Activated B cell treated with CpG ODN at 0.5 μM for 24 hours (primary cell): ENCODE results near the gene ATG101. TPM values are rescaled to one million over a fixed set of nuclear protein-coding genes. Genes with fewer than 3 reads are reported as not detected.

Experiments
- ATAC-seq: fragments of 200-7000 bp; cut with Tn5 transposase; one replicate; pipeline ENCODE4 v1.10.0; 2021; ENCODE audit warnings: low read depth, mild to moderate bottlenecking, moderate library complexity
- CTCF ChIA-PET: fragments of 350-600 bp; sonication (Branson Sonifier 250); formaldehyde crosslinking; loops from one replicate; lab custom pipeline; 2021; ENCODE audit warnings: antibody characterized with exemption; lab: Charles Lee
- POLR2A ChIA-PET: fragments of 350-600 bp; sonication (Branson Sonifier 250); formaldehyde crosslinking; loops from one replicate; lab custom pipeline; 2021; ENCODE audit warnings: antibody characterized with exemption; lab: Charles Lee
- DNase-seq: peaks from one replicate; pipeline ENCODE4 v3.0.0; 2022
- H3K27ac Mint-ChIP-seq: one replicate; pipeline ENCODE4 v1.8.0; 2020; ENCODE audit warnings: mixed read lengths
- H3K27me3 Mint-ChIP-seq: one replicate; pipeline ENCODE4 v1.8.0; 2021; ENCODE audit warnings: mixed read lengths
- H3K36me3 Mint-ChIP-seq: one replicate; pipeline ENCODE4 v1.8.0; 2021; ENCODE audit warnings: low read depth, mixed read lengths
- H3K4me1 Mint-ChIP-seq: one replicate; pipeline ENCODE4 v1.8.0; 2021; ENCODE audit warnings: mixed read lengths
- H3K4me3 Mint-ChIP-seq: one replicate; pipeline ENCODE4 v1.8.0; 2020; ENCODE audit warnings: mild to moderate bottlenecking, mixed read lengths
- H3K9me3 Mint-ChIP-seq: one replicate; pipeline ENCODE4 v1.8.0; 2020; ENCODE audit warnings: mixed read lengths
- CTCF ChIP-seq: fragments of 200-600 bp; IDR thresholded peaks from one replicate; pipeline ENCODE4 v1.8.0; 2022; ENCODE audit warnings: antibody characterized with exemption, mild to moderate bottlenecking
- intact Hi-C: fragments of 100-400 bp; cut with micrococcal nuclease; formaldehyde crosslinking; loops from one replicate; pipeline ENCODE4 v1.15.1; 2024
- total RNA-seq: library from RNA; stranded (reverse); gene quantifications from 2 replicates; pipeline ENCODE4 v1.2.3, GENCODE V29; 2022

Gene ATG101
- total RNA-seq, 1 donor from 2014 or later = 25.6 TPM

DNA sequence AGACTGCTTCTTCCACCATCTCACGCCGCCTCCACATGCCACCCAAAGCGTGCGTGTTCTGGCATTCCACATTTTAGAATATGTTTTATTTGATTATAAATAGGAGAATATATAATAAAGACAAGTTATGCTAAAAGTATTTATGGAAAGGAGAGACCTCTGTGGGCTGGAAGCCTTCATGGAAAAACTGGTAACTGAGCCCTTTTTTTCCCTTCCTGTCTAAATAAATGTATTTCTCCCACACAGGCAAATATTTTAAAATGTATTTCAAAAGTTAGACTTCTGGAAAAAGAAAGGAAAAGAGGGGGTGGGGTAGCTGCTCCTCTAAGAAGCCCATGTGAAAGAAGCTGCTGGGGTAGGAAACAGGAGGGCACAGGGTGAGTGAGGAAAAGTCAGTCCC lies 34.6 kb upstream of the ATG101 start:
- Mint-ChIP-seq H3K4me3 (no peak overlapping the region), H3K27ac (no peak overlapping the region), H3K27me3 (no peaks in the 10 kb centered on the region), H3K36me3 (no peaks in the 10 kb centered on the region), H3K4me1 (peaks cover 65% of the 10 kb centered on the region), H3K9me3 (no peaks in the 10 kb centered on the region)
- TF ChIP-seq CTCF = no peak
- ChIA-PET CTCF (no interaction called here), POLR2A (interaction anchor here (1.1 to 5.0 kb wide), 2 partner anchors 16 to 28 kb away, joined by 5 to 94 read pairs; partner anchors contain the start of genes NR4A1 and TAMALIN)
- DNase-seq (no peak), ATAC-seq (no peak)
- intact Hi-C loops = no loop called here

DNA sequence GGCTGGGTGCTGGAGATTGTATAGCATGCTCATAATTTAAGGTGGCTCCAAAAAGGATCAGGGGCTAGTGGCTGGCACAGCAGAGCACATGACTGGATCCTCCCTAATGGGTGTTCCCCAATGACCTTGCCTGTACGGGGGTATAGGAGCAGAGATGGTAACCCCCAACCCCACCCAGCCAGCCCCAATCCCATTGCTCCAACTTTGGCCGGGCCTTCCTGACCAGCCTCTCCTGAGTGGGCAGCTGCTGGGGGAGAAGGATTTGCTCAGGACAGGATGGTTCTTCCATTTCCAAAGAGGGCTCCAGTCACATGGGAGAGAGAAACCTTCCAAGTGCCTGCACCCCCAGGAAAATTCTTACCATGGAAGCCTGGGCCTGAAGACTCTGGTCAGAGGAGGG lies 33.9 kb upstream of the ATG101 start:
- H3K36me3 Mint-ChIP-seq = no peaks in the 10 kb centered on the region
- DNase-seq (no peak), ATAC-seq (no peak)
- peak overlapping the region; percentile 64 for H3K27ac Mint-ChIP-seq
- ChIA-PET CTCF (interaction anchor here (1.7 to 4.5 kb wide), 2 partner anchors 10 to 13 kb away, joined by 6 to 31 read pairs; no protein-coding TSS in a partner anchor), POLR2A (interaction anchor here (0.8 to 6.6 kb wide), 6 partner anchors 15 to 83 kb away, joined by 3 to 94 read pairs (median 6); partner anchors contain the start of genes ATG101 and NR4A1)
- H3K9me3 Mint-ChIP-seq = no peaks in the 10 kb centered on the region
- intact Hi-C loops = no loop called here
- no peak for TF ChIP-seq CTCF
- H3K27me3 Mint-ChIP-seq = no peaks in the 10 kb centered on the region
- H3K4me1 Mint-ChIP-seq = peaks cover 72% of the 10 kb centered on the region
- peak overlapping the region; percentile 76 for H3K4me3 Mint-ChIP-seq

GRCh38 chr12:52036587-52037171 lies 33.1 kb upstream of the ATG101 start:
- ChIA-PET CTCF (interaction anchor here (1.7 to 4.5 kb wide), 2 partner anchors 11 to 14 kb away, joined by 6 to 31 read pairs; no protein-coding TSS in a partner anchor), POLR2A (interaction anchor here (0.6 to 6.6 kb wide), 10 partner anchors 9 to 82 kb away, joined by 3 to 94 read pairs (median 5); partner anchors contain the start of genes ATG101, NR4A1 and TAMALIN)
- Mint-ChIP-seq H3K27me3 (no peaks in the 10 kb centered on the region), H3K4me1 (peaks cover 77% of the 10 kb centered on the region), H3K36me3 (no peaks in the 10 kb centered on the region), H3K9me3 (no peaks in the 10 kb centered on the region), H3K27ac (peak overlapping the region; percentile 64), H3K4me3 (peak overlapping the region; percentile 76)
- intact Hi-C loops = no loop called here
- DNase-seq = peak; percentile 85
- peak; percentile 42 for ATAC-seq
- TF ChIP-seq CTCF = no peak

GRCh38 chr12:52037248-52037861 lies 32.4 kb upstream of the ATG101 start:
- Mint-ChIP-seq H3K4me3 (peak overlapping the region; percentile 81), H3K9me3 (no peaks in the 10 kb centered on the region), H3K36me3 (peaks cover 4% of the 10 kb centered on the region), H3K27ac (peak overlapping the region; percentile 46), H3K27me3 (no peaks in the 10 kb centered on the region), H3K4me1 (peaks cover 78% of the 10 kb centered on the region)
- intact Hi-C loops = no loop called here
- DNase-seq = peak; percentile 54
- TF ChIP-seq CTCF = no peak
- CTCF ChIA-PET = interaction anchor here (1.5 to 4.5 kb wide), 4 partner anchors 8 to 79 kb away, joined by 3 to 31 read pairs (median 5); no protein-coding TSS in a partner anchor
- POLR2A ChIA-PET = interaction anchor here (0.6 to 6.6 kb wide), 10 partner anchors 8 to 81 kb away, joined by 3 to 94 read pairs (median 5); partner anchors contain the start of genes ATG101, NR4A1 and TAMALIN
- peak; percentile 7 for ATAC-seq

DNA sequence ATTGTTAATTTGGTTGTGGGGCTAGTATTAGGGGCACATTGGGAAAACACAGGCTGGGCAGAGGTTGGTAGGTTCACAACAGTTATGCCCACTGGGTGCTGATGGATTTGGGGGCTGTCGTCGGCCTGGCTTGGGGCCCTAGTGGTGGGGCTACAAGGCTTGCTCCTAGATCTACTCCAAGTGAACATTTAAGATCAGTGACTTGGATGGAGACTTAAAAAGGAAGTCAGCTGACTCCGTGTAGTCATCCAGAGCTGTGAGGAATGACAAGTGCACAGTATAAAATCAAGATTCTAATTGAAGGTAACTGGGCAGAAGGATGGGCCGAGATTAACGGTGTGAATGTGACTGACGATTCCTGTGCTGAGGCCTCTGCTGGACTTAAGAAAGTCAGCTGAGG lies 31.3 kb upstream of the ATG101 start:
- Mint-ChIP-seq H3K27me3 (no peaks in the 10 kb centered on the region), H3K36me3 (peaks cover 6% of the 10 kb centered on the region), H3K9me3 (no peaks in the 10 kb centered on the region), H3K27ac (peak overlapping the region; percentile 26), H3K4me1 (peaks cover 78% of the 10 kb centered on the region), H3K4me3 (peak overlapping the region; percentile 81)
- intact Hi-C loops = no loop called here
- CTCF ChIA-PET = interaction anchor here (1.5 to 4.5 kb wide), 3 partner anchors 9 to 78 kb away, joined by 3 to 31 read pairs (median 4); no protein-coding TSS in a partner anchor
- ATAC-seq (no peak), DNase-seq (no peak)
- TF ChIP-seq CTCF = no peak
- POLR2A ChIA-PET = interaction anchor here (0.6 to 6.6 kb wide), 7 partner anchors 10 to 1463 kb away, joined by 3 to 94 read pairs (median 4); partner anchors contain the start of genes ATG101, NR4A1 and TAMALIN
